Nephron progenitor cell (in vitro differentiated cells): Measurements from ENCODE around the gene ABHD13.

Experiments
- DNase-seq: peaks from one replicate; pipeline ENCODE4 v3.0.0; 2021
- H3K27ac Mint-ChIP-seq: 2 replicates; pipeline ENCODE4 v1.8.0; 2021; ENCODE audit warnings: mild to moderate bottlenecking, moderate library complexity, mixed read lengths
- H3K27me3 Mint-ChIP-seq: 2 replicates; pipeline ENCODE4 v1.8.0; 2021; ENCODE audit warnings: mild to moderate bottlenecking, low read depth, mixed read lengths; ENCODE audit not compliant: poor library complexity
- H3K36me3 Mint-ChIP-seq: 2 replicates; pipeline ENCODE4 v1.8.0; 2021; ENCODE audit warnings: low read depth, mixed read lengths
- H3K4me1 Mint-ChIP-seq: 2 replicates; pipeline ENCODE4 v1.8.0; 2021; ENCODE audit warnings: mixed read lengths
- H3K4me3 Mint-ChIP-seq: 2 replicates; pipeline ENCODE4 v1.8.0; 2021; ENCODE audit warnings: mild to moderate bottlenecking, moderate library complexity, mixed read lengths
- H3K9me3 Mint-ChIP-seq: 2 replicates; pipeline ENCODE4 v1.8.0; 2021; ENCODE audit warnings: mild to moderate bottlenecking, moderate library complexity, mixed read lengths
- TF ChIP-seq, protein P1 (sequence below): fragments of 200-600 bp; sonication (generic); IDR thresholded peaks from 2 replicates; pipeline ENCODE4 v1.5.0; 2021; ENCODE audit warnings: antibody characterized with exemption

Gene ABHD13

GRCh38 chr13:108283110-108283509, 64.9 kb downstream of the ABHD13 start:
- no peak overlapping the region for H3K4me3 Mint-ChIP-seq
- TF ChIP-seq, protein P1, sequence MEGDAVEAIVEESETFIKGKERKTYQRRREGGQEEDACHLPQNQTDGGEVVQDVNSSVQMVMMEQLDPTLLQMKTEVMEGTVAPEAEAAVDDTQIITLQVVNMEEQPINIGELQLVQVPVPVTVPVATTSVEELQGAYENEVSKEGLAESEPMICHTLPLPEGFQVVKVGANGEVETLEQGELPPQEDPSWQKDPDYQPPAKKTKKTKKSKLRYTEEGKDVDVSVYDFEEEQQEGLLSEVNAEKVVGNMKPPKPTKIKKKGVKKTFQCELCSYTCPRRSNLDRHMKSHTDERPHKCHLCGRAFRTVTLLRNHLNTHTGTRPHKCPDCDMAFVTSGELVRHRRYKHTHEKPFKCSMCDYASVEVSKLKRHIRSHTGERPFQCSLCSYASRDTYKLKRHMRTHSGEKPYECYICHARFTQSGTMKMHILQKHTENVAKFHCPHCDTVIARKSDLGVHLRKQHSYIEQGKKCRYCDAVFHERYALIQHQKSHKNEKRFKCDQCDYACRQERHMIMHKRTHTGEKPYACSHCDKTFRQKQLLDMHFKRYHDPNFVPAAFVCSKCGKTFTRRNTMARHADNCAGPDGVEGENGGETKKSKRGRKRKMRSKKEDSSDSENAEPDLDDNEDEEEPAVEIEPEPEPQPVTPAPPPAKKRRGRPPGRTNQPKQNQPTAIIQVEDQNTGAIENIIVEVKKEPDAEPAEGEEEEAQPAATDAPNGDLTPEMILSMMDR, result no peak
- no peak overlapping the region for H3K27ac Mint-ChIP-seq
- DNase-seq, result no peak
- H3K27me3 Mint-ChIP-seq, result peaks cover 4% of the 10 kb centered on the region
- H3K36me3 Mint-ChIP-seq, result no peaks in the 10 kb centered on the region
- no peaks in the 10 kb centered on the region for H3K9me3 Mint-ChIP-seq
- no peaks in the 10 kb centered on the region for H3K4me1 Mint-ChIP-seq
